Sciatic nerve (tissue), 2 donors: ENCODE results near the gene AMZ2. TPM values are rescaled to one million over a fixed set of nuclear protein-coding genes. Genes with fewer than 3 reads are reported as not detected.
A peak's percentile ranks its signal among the peaks of the same experiment; 100 is the strongest.
"Not testable (repeated sequence)": the region's sequence is repeated elsewhere in the genome, so short reads cannot be mapped to it uniquely, and the experiment has no call there.

ENCODE experiments used
- ATAC-seq: fragments of 200-7000 bp; cut with Tn5 transposase; one replicate; pipeline ENCODE4 v1.9.1; 2020; ENCODE audit warnings: mild to moderate bottlenecking, moderate library complexity
- DNase-seq: peaks from one replicate; pipeline ENCODE4 v3.0.0-alpha.2; 2020; ENCODE audit warnings: low spot score
- intact Hi-C: fragments of 100-400 bp; cut with DNase I; formaldehyde crosslinking; loops from one replicate; pipeline ENCODE4 v1.14.2; 2022
- total RNA-seq: library from RNA; stranded (reverse); fragmentation: NEBNext Ultra II Directional; extraction: Animal tissue kit (Norgen Biotek cat#: 25700); gene quantifications from one replicate; pipeline ENCODE4 v1.2.1, GENCODE V29; 2021
- donor health status: DM: no; HTN: no; CAD: no.
- donor health status: DM: no; HTN: no; CAD: no.

AMZ2 gene, protein sequence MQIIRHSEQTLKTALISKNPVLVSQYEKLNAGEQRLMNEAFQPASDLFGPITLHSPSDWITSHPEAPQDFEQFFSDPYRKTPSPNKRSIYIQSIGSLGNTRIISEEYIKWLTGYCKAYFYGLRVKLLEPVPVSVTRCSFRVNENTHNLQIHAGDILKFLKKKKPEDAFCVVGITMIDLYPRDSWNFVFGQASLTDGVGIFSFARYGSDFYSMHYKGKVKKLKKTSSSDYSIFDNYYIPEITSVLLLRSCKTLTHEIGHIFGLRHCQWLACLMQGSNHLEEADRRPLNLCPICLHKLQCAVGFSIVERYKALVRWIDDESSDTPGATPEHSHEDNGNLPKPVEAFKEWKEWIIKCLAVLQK
- total RNA-seq, result 62.1 TPM

DNA sequence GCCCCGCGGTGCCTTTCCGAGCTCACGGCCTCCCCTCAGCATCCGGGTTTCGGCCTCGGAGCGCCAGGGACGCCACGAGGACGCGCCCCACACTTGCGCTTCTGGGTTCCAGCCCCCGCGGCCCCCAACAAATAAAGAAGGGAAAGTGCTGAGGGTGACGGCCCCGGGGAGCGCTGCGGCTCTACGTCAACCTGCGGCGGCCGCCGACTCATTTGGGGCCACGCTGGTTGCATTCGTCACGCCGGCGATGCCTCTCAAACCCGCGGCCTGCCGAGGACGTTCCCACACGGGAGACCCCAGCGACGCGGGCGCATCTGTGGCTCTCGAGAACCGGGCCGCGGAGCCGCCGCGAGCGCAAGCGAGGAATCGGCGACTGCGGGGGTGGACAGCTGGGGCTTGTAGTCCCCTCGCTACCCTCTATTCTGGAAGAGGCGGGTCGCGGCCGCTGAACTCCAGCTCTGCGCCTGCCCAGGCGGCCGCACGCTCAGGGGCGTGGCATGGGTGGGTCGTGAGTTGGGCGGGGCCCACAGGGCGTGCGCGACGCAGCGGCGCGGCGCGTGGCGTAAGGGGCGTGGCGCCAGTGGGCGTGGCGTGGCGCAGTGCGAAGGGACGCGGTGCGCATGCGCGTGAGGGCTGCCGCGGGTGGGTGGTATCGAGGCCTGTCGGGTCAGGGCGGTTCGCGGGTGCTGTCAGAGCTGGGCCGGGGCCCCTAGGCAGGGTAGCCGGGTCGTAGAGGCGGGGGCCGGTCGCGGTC lies at the start of gene AMZ2:
Gene AMZ2, plus strand, starts transcription at position 599 of the 754 bp plus-strand sequence. CDS start 2,145 bp downstream, outside the sequence.
- DNase-seq, result peak; percentile 97
- intact Hi-C loops, result no loop called here
- ATAC-seq, result peak; percentile 98

DNA sequence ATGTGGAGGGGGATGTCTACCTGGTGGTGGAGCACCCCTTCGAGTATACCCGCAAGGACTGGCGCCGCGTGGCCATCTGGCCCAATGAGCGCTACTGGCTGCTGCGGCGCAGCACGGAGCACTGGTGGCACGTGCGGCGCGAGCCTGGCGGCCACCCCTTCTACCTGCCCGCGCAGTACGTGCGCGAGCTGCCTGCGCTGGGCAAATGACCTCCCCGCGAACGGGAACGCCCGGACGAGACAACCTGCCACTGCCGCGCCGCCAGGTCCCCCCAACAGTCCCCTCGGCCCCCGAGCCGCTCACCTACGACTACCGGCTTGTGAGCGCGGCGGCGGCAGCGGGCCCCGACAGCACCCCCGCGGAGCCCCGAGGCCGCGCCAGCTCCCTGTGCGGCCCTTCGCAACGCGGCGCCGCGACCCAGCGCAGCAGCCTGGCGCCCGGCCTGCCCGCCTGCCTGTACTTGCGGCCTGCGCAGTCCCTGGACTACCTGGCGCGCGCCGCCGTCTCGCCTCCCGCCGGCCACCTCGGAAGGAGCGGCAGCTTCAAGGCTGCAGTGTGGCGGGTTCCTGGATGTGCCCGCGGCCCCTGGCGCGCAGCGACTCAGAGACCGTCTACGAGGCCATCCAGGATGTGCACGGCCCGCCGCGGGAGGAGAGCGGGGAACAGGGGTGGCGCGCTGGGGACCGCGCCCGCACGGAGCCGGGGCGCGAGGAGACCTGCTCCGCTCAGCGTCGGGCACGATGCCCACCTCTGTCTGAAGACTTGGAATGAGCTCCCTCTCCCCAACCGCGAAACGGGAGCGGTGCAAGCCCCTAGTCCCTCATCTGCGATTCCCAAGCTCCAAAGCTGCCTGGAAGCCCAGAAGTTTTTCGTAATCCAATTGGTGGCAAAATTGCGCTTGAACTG lies 48.7 kb upstream of the AMZ2 start:
- DNase-seq (no peak), ATAC-seq (no peak)
- intact Hi-C loops, result no loop called here

DNA sequence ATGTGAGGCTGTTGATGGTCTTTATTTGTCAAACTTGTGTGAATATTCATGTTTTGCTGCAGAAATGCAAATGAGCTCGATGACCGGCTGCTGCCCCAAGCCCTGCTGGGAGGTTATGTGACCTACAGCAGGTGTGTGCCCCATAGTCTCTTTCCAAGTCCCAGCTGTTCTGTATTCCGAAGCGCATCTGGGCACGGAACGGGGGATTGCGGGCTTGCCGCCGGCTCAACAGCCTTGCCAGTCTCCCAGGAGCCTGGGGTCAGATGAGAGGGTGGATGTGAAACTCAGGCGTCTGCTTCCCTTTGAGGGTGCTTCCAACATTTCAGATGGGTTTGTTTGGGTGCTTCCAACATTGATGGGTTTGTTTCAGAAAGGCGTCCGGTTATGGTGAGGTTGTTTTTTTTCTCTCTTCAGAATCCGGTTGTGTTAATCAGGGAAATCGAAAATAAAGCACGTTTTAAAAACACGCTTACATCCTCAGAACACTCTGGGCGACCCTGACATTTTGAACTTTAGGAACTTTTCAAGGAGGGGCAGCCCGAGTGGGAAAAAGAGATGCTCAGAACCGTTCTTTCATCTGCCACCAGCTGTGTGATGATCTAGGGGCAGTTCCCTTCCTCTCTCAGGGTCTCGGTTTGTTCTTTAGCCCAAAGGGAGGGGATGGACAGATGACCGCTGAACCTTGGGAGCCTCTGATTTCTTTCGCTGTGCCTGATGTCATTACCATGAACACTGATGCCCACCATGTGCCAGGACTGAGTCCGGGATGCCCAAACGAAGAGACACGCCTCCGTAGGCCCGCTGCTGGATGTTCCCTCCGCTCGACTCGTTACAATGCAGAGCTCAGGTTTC lies 47.8 kb upstream of the AMZ2 start:
- intact Hi-C loops, result no loop called here
- DNase-seq, result no peak
- no peak for ATAC-seq

DNA sequence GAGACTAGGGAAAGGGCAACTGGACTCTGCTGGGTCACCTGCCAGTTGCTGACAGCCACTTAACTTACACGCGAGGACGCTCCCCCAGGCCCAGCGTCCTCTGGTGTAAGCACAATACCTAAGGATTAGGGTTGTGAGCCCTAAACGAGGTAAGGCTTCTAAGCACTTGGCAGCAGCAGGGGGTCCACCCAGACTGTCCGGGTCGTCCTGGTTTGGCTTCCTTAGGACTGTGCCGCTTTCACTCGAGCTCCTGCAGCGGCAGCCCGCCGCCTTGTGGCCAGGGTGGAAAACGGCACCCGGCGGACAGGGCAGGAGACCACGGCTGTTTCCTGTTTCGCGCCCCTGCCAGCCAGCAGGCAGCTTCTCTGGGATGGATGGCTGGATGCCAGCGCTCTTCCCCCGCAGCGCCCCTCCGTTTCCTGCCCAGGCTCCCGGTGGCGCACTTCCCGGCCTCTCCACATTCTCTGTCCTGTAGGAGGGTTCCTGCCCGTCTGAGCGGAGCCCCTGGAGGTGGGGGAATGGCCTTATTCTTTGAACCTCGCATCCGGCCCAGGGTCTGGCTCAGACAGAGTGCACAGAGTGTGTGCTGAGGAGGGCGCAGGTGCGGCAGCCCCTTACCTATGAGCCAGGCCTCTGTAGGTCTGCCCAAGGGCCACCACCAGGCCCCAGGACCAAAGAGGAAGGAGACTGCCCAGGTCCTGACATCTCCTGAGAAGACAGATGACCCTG lies 47.0 kb upstream of the AMZ2 start:
- ATAC-seq, result peak; percentile 80
- DNase-seq, result peak; percentile 89
- intact Hi-C loops, result no loop called here

DNA sequence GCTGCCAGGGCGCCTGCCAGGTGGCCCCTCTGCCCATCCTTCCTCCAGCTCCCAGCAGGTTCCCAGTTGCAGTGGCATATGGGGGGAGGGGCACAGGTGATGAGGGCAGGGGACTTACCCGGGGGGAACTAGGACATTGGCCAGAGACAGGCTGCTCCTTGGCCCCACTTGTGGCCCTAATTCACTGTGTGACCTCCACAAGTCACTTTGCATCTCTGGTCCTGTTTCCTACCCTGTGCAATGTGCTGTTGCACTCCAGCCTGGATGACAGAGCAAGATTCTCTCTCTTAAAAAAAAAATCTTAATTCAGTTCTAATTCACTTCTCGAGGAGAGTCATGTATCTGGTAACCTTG lies 46.4 kb upstream of the AMZ2 start:
- not testable (repeated sequence) for DNase-seq

DNA sequence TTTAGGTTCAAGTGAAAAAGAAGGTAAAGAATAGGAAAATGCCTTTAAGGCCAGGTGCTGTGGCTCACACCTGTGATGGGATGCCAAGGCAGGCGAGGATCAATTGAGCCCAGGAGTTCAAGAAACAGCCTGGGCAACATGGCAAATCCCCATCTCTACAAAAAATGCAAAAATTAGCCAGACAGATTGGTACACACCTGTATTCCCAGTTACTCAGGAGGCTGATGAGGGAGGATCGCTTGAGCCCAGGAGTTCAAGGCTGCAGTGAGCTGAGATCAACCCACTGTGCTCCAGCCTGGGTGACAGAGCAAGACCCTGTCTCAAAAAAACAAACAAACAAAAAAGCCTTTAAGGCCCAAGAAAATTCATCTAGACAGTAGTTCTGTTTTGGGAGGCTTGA lies 45.5 kb upstream of the AMZ2 start:
- ATAC-seq, DNase-seq, intact Hi-C loops: not testable (repeated sequence)

More for the DNA sequence above, 46.4 kb upstream of the AMZ2 start:
- intact Hi-C loops, ATAC-seq: not testable (repeated sequence)

DNA sequence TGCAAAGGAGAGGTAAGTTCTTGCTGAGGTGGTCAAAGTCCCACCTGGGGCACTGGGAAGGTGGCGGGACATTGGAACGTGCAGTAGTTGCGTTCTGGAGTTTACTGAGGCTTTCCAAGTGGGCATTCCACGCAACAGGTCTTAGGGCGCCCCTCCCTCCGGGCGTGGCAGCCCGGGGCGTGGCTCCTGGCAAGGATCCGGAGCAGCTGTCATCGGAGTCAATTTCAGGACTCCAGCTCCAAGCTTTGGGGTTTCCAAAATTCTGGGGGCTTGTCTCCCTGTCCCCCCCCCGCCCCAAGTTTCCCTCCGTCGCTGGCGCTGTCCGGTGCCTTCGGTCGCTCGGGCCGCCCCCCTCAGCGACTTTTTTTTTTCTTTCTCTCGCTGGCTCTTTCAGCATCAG lies 43.1 kb upstream of the AMZ2 start:
- DNase-seq (peak; percentile 67), ATAC-seq (no peak)
- intact Hi-C loops, result no loop called here

DNA sequence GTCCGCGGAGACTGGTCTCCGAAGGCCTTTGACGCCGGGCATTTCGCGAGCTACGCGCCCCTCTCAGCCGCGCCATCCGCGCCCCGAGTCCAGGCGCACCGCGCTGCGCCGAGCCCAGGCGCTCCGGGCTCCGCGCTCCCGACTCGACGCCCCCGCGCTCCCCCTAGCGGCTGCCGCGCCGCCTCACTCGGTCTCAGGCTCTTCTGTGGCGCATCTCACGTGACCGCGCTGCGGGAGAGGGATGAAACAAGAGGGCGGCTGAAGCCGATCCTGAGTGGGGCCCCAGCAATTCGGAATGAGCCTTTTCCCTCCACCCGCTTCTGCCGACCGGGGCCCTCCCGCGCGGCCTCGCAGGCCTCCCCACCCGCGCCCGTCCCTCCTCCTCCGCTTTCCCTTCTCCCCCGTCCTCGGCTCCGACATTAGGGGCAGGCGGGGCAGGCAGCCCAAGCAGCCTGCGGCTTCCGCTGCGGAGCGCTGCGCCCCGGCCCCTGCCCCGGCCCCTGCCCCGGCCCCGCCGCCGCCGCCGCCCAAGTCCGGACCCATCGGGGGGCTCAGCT lies 42.5 kb upstream of the AMZ2 start:
- ATAC-seq (peak; percentile 95), DNase-seq (peak; percentile 97)
- intact Hi-C loops, result no loop called here

DNA sequence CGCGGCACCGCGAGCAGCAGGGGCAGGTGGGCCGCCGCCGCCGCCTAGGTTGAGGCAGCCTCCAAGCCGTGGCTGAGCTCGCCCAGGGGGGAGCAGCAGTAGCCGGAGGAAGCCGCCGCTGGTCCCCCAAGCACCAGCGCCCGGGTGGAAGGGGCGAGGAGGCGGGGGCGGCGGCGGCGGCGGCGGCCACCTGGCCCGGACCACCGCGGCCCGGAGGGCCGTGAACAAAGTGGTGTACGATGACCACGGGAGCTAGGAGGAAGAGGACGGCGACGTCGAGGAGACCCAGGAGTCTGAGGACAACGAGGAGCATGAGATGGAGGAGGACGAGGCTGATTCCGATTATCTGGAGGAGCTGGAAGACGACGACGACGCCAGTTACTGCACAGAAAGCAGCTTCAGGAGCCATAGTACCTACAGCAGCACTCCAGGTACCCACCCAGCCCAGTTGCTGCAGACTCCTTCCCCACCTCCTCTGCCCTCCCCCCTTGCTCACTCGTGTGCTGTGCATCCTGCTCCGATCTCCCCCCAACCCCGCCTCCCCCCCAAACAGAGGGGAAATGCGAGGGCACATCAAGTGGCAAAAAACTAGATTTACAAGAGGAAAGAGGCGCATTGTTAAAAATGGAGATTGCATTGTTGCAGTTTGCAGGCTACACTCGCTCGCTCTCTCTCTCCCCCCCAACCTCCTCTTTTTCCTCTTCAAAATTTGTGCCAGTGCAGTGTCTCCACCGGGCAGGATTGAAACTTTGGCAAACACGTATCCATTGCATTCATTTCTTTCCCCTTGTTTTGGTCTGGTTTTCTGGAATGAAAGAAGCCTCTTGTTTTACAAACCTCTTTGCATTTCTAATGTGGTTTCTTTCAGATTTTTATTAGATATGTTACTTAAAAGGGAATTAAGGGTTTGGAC lies 41.8 kb upstream of the AMZ2 start:
- no peak for DNase-seq
- intact Hi-C loops, result no loop called here
- peak; percentile 37 for ATAC-seq

DNA sequence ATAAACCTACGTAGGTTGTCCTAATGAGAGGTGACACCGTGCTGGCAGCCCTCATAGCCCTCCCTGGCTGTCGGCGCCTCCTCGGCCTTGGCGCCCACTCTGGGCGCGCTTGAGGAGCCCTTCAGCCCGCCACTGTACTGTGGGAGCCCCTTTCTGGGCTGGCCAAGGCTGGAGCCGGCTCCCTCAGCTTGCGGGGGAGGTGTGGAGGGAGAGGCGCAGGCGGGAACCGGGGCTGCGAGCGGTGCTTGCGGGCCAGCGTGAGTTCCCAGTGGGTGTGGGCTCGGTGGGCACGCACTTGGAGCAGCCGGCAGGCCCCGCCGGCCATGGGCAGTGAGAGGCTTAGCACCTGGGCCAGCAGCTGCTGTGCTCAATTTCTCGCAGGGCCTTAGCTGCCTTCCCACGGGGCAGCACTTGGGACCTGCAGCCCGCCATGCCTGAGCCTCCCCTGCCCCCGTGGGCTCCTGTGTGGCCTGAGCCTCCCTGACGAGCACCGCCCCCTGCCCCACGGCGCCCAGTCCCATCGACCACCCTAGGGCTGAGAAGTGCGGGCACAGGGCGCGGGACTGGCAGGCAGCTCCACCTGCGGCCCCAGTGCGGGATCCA lies 40.1 kb upstream of the AMZ2 start:
- intact Hi-C loops, result no loop called here
- DNase-seq (no peak), ATAC-seq (no peak)

DNA sequence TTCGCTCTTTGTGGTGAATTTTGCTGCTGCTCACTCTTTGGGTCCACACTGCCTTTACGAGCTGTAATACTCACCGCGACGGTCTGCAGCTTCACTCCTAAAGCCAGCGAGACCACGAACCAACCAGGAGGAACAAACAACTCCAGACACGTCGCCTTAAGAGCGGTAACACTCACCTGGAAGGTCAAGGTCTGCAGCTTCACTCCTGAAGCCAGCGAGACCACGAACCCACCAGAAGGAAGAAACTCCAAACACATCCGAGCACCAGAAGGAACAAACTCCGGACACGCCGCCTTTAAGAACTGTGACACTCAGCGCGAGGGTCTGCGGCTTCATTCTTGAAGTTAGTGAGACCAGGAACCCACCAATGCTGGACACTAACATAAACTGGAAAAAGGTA lies 39.2 kb upstream of the AMZ2 start:
- intact Hi-C loops, ATAC-seq, DNase-seq: not testable (repeated sequence)

DNA sequence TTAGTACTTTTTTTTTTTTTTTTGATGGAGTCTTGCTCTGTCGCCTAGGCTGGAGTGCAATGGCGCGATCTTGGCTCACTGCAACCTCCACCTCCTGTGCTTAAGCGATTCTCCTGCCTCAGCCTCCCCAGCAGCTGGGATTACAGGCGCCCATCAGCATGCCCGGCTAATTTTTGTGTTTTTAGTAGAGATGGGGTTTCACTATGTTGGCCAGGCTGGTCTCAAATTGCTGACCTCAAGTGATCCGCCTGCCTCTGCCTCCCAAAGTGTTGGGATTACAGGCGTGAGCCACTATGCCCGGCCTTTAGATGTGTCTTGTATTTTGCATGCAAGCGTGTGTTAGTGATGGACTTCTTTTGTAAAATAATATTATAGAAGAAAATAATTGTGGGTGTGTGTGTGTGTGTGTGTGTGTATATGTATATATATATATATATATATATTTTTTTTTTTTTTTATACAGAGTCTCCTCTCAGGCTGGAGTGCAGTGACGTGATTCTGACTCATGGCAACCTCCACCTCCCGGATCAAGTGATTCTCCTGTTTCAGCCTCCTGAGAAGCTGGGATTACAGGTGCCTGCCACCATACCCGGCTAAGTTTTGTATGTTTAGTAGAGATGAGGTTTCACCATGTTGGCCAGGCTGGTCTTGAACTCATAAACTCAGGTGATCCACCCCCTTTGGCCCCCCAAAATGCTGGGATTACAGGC lies 38.5 kb upstream of the AMZ2 start:
- ATAC-seq, intact Hi-C loops, DNase-seq: not testable (repeated sequence)

DNA sequence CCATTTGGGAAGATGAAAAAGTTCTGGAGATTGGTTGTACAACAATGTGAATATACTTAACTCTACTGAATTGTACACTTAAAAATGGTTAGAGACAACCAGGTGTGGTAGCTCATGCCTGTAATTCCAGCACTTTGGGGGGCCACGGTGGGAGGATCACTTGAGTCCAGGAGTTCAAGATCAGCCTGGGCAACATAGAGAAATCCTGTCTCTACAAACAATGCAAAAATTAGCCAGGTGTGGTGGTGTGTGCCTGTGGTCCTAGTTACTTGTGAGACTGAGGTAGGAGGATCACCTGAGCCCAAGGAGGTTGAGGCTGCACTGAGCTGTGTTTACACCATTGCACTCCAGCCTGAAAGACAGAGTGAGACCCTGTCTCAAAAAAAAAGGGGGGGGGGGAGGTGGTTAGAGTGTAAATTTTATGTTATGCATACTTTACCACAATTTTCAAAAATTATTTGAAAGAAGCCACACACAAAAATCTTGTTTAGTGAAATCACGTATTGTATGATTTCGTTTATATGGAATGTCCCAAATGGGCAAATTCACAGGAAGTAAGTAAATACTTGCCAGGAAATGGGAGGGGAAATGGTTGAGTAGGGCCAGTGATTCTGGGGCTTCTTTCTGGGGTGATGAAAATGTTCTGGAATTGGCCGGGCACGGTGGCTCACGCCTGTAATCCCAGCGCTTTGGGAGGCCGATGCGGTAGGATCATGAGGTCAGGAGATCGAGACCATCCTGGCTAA lies 37.1 kb upstream of the AMZ2 start:
- DNase-seq (no peak), ATAC-seq (no peak)
- intact Hi-C loops, result no loop called here

DNA sequence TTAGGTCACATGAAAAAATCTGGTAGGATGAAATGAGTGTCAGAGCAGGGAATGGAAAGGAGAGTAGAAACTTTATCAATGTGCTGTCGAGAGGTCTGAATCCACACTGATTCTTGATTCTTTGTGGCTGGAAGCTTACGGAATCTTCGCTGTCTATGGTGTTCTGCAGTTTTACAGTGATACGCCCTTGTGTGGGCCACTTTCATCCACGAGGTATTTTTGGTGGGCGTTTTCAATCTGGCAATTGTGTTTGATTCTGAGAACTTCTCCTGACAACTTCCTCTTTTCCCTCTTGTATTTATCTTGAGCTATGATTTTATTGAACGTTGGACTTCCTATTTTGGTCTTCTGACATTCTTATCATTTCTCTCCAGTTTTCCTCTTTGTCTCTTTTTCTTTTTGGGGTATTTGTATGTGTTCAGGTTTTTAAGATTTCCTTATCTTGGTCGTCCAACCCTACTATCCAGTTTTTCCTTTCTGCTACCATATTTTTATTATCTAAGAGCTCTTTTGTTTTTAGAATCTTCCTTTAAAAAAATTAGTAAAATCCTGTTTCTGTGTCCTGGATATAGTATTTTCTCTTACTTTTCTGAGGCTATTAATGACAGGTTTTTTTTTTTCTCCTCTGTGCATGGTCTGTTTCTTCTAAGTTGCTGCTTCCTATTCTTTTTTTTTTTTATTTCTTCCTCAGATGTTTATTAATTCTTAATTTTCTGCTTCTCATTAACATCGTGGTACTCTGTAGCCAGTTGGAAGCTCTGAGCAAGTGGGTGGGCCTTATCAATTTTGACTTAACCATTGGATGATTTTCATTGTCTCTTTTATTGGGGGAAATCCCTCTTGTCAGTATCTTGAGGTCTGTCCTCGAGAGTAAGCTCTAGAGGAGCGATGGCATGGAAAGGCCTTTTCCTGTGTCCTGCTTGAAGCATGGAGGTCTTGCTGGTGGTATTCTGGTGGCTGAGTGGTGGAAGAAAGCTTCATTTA lies 34.1 kb upstream of the AMZ2 start:
- ATAC-seq, intact Hi-C loops, DNase-seq: not testable (repeated sequence)
